HFFc6 (cell line): ENCODE results near the gene NUMBL. TPM values are rescaled to one million over a fixed set of nuclear protein-coding genes. Genes with fewer than 3 reads are reported as not detected.

ENCODE experiments used
- DNase-seq: peaks from one replicate; pipeline ENCODE4 v3.0.0-alpha.2; 2018
- H3K27ac Mint-ChIP-seq: 2 replicates; pipeline ENCODE4 v1.8.0; 2020; ENCODE audit warnings: mild to moderate bottlenecking, mixed read lengths
- H3K27me3 Mint-ChIP-seq: 2 replicates; pipeline ENCODE4 v1.8.0; 2021; ENCODE audit warnings: mild to moderate bottlenecking, moderate library complexity, mixed read lengths; ENCODE audit not compliant: insufficient read depth
- H3K36me3 Mint-ChIP-seq: 2 replicates; pipeline ENCODE4 v1.8.0; 2021; ENCODE audit warnings: low read depth, mixed read lengths
- H3K4me1 Mint-ChIP-seq: 2 replicates; pipeline ENCODE4 v1.8.0; 2020; ENCODE audit warnings: low read depth, mixed read lengths
- H3K4me3 Mint-ChIP-seq: 2 replicates; pipeline ENCODE4 v1.8.0; 2020; ENCODE audit warnings: mild to moderate bottlenecking, moderate library complexity, mixed read lengths
- H3K9me3 Mint-ChIP-seq: 2 replicates; pipeline ENCODE4 v1.8.0; 2020; ENCODE audit warnings: mild to moderate bottlenecking, mixed read lengths
- CTCF ChIP-seq: fragments of 200-600 bp; sonication (generic); IDR thresholded peaks from 2 replicates; pipeline ENCODE4 v1.5.0; 2021; ENCODE audit warnings: antibody characterized with exemption, mild to moderate bottlenecking
- long read RNA-seq: library from polyadenylated mRNA; unstranded; transcript quantifications from one replicate; pipeline ENCODE4 v2.0.0, GENCODE V29; 2019
- total RNA-seq, 6 experiments: library from RNA; stranded (reverse); fragmentation: NEBNext Ultra II Directional; extraction: Animal tissue kit (Norgen Biotek cat#: 25700); gene quantifications; 2 replicates in 1 of 6; 3 replicates in 5 of 6; pipeline ENCODE4 v1.2.3, GENCODE V29; 2021

The NUMBL gene
- 10 to 100 TPM; 49.1 to 58.3 (median 53.6) TPM for total RNA-seq
- long read RNA-seq, partial matches to known transcripts = 0 of 1 reads
- long read RNA-seq, other reads (novel, unspliced or antisense) = 1 of 1 reads

DNA sequence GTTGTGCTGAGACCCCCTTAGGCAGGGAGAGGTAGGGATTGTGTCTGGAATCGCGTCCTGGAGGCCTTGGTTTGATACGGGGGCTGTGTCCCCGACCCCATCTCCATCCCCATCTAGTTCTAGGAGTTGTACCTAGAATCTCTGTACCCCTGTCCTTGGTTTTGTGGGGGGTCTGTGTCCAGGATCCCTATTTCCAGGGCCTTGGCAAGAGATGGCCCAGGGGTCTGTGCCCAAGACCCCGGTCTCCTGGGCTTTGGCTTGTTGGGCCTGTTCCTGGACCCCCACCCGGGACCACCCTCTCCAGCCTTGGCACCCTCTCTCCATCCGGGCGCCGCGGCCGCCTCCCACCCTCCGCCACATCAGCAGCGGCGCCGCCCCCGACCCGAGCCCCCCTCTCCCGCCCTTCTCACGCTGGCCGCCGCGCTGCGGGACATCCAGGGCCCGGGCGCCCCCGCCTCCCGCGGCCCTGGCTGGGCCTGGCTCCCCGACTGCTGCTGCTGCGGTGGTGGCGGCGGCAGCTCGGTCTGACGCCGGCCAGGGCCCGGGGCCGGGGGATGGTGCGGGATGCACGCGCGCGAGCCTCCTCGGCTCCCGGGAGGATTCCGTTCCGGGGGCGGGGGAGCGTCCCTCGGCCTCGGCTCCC lies at the start of gene NUMBL:
Gene NUMBL (minus strand): TSS at position 602 of the 643 bp plus-strand sequence. CDS start 168 bp downstream, at position 434.
- Mint-ChIP-seq H3K27me3 (peaks cover 5% of the 10 kb centered on the region; the same call in 1 of the 2 replicates), H3K4me1 (peaks cover 5% of the 10 kb centered on the region; the same call in 1 of the 2 replicates), H3K27ac (peak within 1 kb of the TSS; percentile 97), H3K9me3 (no peaks in the 10 kb centered on the region), H3K4me3 (peak within 1 kb of the TSS; percentile 88), H3K36me3 (peaks cover 14% of the 10 kb centered on the region)
- no peak for DNase-seq
- TF ChIP-seq CTCF = no peak

- Mint-ChIP-seq H3K9me3 (no peaks in the 10 kb centered on the region), H3K4me1 (peaks cover 14% of the 10 kb centered on the region), H3K27ac (no peak overlapping the region), H3K4me3 (no peak overlapping the region), H3K27me3 (peaks cover 6% of the 10 kb centered on the region), H3K36me3 (peaks cover 22% of the 10 kb centered on the region)
- DNase-seq = no peak
- TF ChIP-seq CTCF = no peak
Observed at GRCh38 chr19:40739030-40739839, 48.8 kb upstream of the NUMBL start.

DNA sequence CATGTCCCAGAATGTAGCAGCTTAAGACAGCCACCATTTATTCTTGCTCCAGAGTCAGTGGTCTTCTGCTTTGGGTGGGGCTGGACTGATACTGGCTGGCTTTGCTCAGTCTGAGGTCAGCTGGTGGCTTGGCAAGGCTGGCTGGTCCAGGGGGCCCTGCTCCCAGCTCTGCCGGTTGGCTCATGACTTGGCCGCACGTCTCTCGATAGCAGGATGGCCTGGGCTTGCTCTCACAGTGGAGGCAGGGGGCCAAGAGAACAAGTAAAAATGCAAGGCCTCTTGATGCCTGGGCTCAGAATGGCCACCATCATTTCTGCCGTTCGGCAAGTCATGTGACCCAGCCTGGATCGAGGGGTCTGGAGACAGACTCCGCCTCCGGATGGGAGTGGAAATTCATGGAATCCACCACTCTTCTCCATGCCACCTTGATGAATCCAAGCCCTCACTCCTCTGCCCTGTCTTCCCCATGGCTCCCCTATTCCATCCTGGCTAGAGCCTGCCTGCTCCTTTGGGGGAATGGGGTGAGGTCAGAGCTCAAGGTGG lies 46.7 kb upstream of the NUMBL start:
- Mint-ChIP-seq H3K4me1 (peaks cover 14% of the 10 kb centered on the region), H3K27me3 (peaks cover 6% of the 10 kb centered on the region), H3K4me3 (no peak overlapping the region), H3K27ac (no peak overlapping the region), H3K9me3 (no peaks in the 10 kb centered on the region), H3K36me3 (peaks cover 38% of the 10 kb centered on the region)
- DNase-seq = no peak
- TF ChIP-seq CTCF = no peak

- Mint-ChIP-seq H3K27ac (no peak overlapping the region), H3K36me3 (peaks cover 38% of the 10 kb centered on the region), H3K9me3 (no peaks in the 10 kb centered on the region), H3K4me3 (no peak overlapping the region), H3K27me3 (peaks cover 6% of the 10 kb centered on the region), H3K4me1 (peaks cover 14% of the 10 kb centered on the region)
- no peak for DNase-seq
- no peak for TF ChIP-seq CTCF
Observed at GRCh38 chr19:40736661-40737060, 46.2 kb upstream of the NUMBL start.

DNA sequence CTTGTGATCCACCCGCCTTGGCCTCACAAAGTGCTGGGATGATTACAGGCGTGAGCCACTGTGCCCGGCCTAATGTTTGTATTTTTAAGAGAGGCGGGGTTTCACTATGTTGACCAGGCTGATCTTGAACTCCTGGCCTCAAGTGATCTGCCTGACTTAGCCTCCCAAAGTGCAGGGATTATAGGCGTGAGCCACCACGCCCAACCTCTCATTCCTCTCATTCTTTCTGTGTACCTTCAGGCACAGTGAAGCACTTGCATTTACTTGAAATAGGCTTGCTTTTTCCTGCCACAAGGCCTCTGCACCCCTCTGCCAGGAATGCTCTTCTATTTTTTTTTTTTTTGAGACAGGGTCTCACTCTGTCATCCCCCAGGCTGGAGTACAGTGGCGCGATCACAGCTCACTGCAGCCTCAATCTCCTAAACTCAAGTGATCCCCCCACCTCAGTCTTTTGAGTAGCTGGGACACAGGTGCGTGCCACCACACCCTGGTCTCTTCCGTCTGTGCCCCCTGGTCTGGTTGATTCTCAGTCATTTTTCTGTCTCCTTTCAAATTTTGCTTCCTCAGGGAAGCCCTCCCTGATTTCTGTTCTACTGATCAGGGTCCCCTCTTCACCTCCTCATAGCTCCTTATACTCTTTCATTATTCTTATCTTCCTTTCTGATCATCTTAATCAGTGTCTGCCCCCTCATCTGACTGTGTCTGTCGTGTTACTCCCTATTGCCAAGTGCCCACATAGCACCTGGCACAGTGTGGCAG lies 44.7 kb upstream of the NUMBL start:
- Mint-ChIP-seq H3K4me1 (peaks cover 7% of the 10 kb centered on the region), H3K27me3 (peaks cover 4% of the 10 kb centered on the region), H3K27ac (no peak overlapping the region), H3K4me3 (no peak overlapping the region), H3K36me3 (peaks cover 49% of the 10 kb centered on the region), H3K9me3 (no peaks in the 10 kb centered on the region)
- no peak for TF ChIP-seq CTCF
- DNase-seq = no peak
